Uterus (tissue), 2 donors: ENCODE results near the gene AKAP11.

Experiments
- POLR2A ChIP-seq, 2 donors: fragments of 450-650 bp; IDR thresholded peaks; one replicate each; pipeline ENCODE4 v1.6.1; 2016; ENCODE audit warnings: antibody characterized with exemption in 2 of 2, mild to moderate bottlenecking in 1 of 2, moderate library complexity in 1 of 2
- TF ChIP-seq, protein P1 (sequence below), 4 experiments: fragments of 200-600 bp in 2 of 4; fragments of 450-650 bp in 2 of 4; sonication (generic) in 2 of 4; IDR thresholded peaks; one replicate each; pipeline ENCODE4 v1.5.1; 2016 to 2019; ENCODE audit warnings: antibody characterized with exemption in 4 of 4, mild to moderate bottlenecking in 2 of 4, moderate library complexity in 1 of 4

DNA sequence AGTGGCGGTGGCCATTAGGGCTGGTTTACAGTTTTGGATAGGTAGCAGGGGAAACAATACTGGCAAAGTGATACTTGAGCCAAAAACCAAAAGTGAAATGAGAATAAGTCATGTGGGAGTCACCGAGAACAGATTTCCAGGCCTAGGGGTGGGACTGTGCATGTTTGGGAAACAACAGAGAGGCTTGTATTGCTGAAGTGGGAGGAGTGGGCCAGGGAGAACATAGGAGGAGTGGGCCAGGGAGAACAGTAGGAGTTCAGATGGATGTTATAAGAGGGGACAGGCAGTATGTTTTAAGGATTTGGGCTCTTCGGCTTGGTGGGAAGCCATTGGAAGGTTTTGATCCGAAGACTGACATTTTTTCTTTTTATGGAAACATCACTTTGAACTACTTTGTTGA, 35.5 kb downstream of the AKAP11 start:
- TF ChIP-seq, protein P1, sequence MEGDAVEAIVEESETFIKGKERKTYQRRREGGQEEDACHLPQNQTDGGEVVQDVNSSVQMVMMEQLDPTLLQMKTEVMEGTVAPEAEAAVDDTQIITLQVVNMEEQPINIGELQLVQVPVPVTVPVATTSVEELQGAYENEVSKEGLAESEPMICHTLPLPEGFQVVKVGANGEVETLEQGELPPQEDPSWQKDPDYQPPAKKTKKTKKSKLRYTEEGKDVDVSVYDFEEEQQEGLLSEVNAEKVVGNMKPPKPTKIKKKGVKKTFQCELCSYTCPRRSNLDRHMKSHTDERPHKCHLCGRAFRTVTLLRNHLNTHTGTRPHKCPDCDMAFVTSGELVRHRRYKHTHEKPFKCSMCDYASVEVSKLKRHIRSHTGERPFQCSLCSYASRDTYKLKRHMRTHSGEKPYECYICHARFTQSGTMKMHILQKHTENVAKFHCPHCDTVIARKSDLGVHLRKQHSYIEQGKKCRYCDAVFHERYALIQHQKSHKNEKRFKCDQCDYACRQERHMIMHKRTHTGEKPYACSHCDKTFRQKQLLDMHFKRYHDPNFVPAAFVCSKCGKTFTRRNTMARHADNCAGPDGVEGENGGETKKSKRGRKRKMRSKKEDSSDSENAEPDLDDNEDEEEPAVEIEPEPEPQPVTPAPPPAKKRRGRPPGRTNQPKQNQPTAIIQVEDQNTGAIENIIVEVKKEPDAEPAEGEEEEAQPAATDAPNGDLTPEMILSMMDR (IDR thresholded peaks at IDR 0.05) = no peak
- TF ChIP-seq POLR2A (IDR thresholded peaks at IDR 0.05) = no peak
